Measurements from ENCODE around the gene GABRG3. TPM values are rescaled to one million over a fixed set of nuclear protein-coding genes. Genes with fewer than 3 reads are reported as not detected.

GABRG3 gene
- total RNA-seq, 1 experiment from 2014 or later, result 0.15 TPM

DNA sequence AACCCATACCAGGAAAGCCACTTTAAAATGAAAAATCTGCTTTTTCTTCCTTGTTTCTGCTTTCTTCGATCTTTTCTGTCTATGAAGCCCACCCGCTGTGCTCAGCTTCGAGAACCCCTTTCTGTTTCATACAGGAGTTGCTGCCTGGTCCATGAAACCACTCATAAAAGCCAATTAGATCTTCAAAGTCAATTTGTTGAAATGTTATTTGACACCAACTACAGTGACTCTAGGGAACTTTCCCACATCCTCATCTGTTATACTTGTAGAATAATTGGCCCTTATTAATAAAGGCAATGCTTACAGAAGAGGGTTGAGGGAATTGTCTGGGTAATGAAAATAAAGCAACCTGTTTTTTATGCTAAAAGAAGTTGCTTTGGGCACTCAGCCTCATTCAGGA, 604.5 kb downstream of the GABRG3 start:
- no peak overlapping the region for H2BK120ac ChIP-seq (ENCODE audit: low read depth, low read length, poor library complexity, severe bottlenecking)
- no peak overlapping the region for H4K8ac ChIP-seq (replicated peaks; ENCODE audit: insufficient read length, low read depth, low read length)
- no peaks in the 10 kb centered on the region for H3K79me2 ChIP-seq (ENCODE audit: insufficient read depth, low read length)
- H3K4ac ChIP-seq (ENCODE audit: low read depth, low read length), result no peak overlapping the region
- no peak overlapping the region for H2BK5ac ChIP-seq (ENCODE audit: insufficient read length, low read length)
- no peak overlapping the region for H4K91ac ChIP-seq (ENCODE audit: insufficient read length, low read depth, low read length)
- H3T11ph ChIP-seq (ENCODE audit: low read length), result no peak overlapping the region
- DNase-seq, result no peak
- no peak overlapping the region for H3K23ac ChIP-seq (ENCODE audit: insufficient read length, low read depth, low read length)
- peaks cover 3% of the 10 kb centered on the region; the same call in 1 of the 2 replicates for H3K27me3 Mint-ChIP-seq (ENCODE audit: low read depth)
- H3K4me1 ChIP-seq (ENCODE audit: insufficient read depth, low read length), result no peaks in the 10 kb centered on the region
- no peaks in the 10 kb centered on the region; a peak in 1 of 7 replicates for H3K36me3 Mint-ChIP-seq (ENCODE audit: insufficient read depth in 1 of 3, low read depth in 3 of 3)
- H4K5ac ChIP-seq (ENCODE audit: insufficient read length, low read depth, low read length), result no peak overlapping the region
- H4K20me1 ChIP-seq (ENCODE audit: control insufficient read depth, insufficient read depth, insufficient read length), result no peaks in the 10 kb centered on the region
- no peak overlapping the region for H3K27ac ChIP-seq (ENCODE audit: insufficient read length, low read depth, low read length)
- H2BK20ac ChIP-seq (ENCODE audit: low read depth, low read length, poor library complexity, severe bottlenecking), result no peak overlapping the region
- H2AFZ ChIP-seq (ENCODE audit: low read length), result no peak overlapping the region
- H3K23me2 ChIP-seq (ENCODE audit: insufficient read length, low read depth, low read length, poor library complexity, severe bottlenecking), result no peaks in the 10 kb centered on the region
- no peak overlapping the region for H2BK15ac ChIP-seq (ENCODE audit: low read depth, low read length)
- H3K9me3 Mint-ChIP-seq, result peaks cover 0 to 9% of the 10 kb centered on the region in 2 experiments; a peak in 2 of 5 replicates
- no peak overlapping the region for H2BK12ac ChIP-seq (ENCODE audit: insufficient read length, low read depth, low read length)
- no peak overlapping the region for H3K18ac ChIP-seq (ENCODE audit: insufficient read length, low read depth, low read length)
- H3K14ac ChIP-seq (ENCODE audit: insufficient read depth, low read length), result no peak overlapping the region
- H3K9me3 ChIP-seq (ENCODE audit: control insufficient read depth, low read depth, low read length), result no peaks in the 10 kb centered on the region
- no peak overlapping the region for H3K4me3 Mint-ChIP-seq
- H3K9ac ChIP-seq (ENCODE audit: extremely low read depth, insufficient read length, low read length), result no peak overlapping the region
- H3K4me2 ChIP-seq (ENCODE audit: insufficient read depth, insufficient read length, low read length), result no peak overlapping the region
- H3K27me3 ChIP-seq (ENCODE audit: insufficient read depth, low read length), result no peaks in the 10 kb centered on the region
- no peak overlapping the region for H2AK5ac ChIP-seq (ENCODE audit: insufficient read length, low read length)
- H3K56ac ChIP-seq (ENCODE audit: insufficient read length, low read depth, low read length), result no peak overlapping the region
- TF ChIP-seq, protein P1, sequence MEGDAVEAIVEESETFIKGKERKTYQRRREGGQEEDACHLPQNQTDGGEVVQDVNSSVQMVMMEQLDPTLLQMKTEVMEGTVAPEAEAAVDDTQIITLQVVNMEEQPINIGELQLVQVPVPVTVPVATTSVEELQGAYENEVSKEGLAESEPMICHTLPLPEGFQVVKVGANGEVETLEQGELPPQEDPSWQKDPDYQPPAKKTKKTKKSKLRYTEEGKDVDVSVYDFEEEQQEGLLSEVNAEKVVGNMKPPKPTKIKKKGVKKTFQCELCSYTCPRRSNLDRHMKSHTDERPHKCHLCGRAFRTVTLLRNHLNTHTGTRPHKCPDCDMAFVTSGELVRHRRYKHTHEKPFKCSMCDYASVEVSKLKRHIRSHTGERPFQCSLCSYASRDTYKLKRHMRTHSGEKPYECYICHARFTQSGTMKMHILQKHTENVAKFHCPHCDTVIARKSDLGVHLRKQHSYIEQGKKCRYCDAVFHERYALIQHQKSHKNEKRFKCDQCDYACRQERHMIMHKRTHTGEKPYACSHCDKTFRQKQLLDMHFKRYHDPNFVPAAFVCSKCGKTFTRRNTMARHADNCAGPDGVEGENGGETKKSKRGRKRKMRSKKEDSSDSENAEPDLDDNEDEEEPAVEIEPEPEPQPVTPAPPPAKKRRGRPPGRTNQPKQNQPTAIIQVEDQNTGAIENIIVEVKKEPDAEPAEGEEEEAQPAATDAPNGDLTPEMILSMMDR (conservative IDR thresholded peaks at IDR 0.05), result no peak
- no CpG with 5 or more reads among the region's 3 CpGs for whole genome bisulfite sequencing (ENCODE audit: extremely low coverage, insufficient read length, low lambda C conversion rate)
- H3K4me1 Mint-ChIP-seq, result peaks cover 0 to 10% of the 10 kb centered on the region in 2 experiments; a peak in 2 of 4 replicates
- no peaks in the 10 kb centered on the region for H3K79me1 ChIP-seq (ENCODE audit: insufficient read depth, low read depth, low read length, poor library complexity, severe bottlenecking)
- no peak overlapping the region for H3K27ac Mint-ChIP-seq
